GM18498 (cell line): Measurements from ENCODE around the gene DNAH1.

Experiments used
- ATAC-seq: cut with Tn5 transposase; IDR thresholded peaks from one replicate; pipeline ENCODE4 v1.9.1; 2021; ENCODE audit warnings: mild to moderate bottlenecking, moderate library complexity; ENCODE audit not compliant: unreplicated experiment

Gene DNAH1

DNA sequence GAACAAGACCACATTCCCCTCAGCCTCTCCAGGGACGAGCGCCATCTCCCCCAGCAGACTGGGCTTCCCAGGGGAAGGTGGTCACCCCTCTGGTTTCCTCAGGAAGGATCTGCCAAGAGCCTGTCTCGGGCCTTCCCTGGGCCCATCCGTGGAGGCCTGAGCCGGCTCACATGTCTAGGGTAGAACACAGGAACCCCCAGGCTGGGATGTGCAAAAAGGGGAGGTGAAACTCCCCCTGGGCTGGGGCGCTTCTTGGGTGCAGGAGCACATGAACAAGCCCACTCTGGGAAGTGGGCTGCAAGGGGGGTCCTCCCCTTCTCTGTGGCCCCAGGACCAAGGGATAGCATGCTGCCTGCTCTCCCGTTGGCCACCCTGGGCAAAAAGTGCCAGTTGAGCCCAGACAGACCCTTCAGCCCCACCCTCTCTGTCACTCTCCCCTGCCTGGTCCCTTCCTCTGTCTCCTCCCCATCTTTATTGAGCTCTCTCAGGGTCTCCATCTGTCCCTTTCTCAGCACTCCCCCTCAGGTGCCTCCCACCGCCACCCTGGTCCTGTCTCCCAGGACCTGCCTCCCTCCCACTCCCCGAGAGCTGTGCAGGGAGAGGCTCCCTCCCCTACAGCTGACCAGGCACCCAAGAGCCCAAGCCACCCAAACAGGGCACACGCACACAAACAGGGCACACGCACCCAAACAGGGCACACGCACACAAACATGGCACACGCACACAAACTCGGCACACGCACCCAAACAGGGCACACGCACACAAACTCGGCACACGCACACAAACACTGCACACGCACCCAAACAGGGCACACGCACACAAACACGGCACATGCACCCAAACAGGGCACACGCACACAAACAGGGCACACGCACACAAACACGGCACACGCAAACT lies 127.9 kb downstream of the DNAH1 start:
- no peak for ATAC-seq

- ATAC-seq, result peak; percentile 92
These were observed 129.0 kb downstream of the DNAH1 start, which contains the start of gene SEMA3G for GRCh38 chr3:52444860-52445793. SEMA3G (minus strand) TSS chr3:52445103; CDS start chr3:52445027, 76 bp downstream.

DNA sequence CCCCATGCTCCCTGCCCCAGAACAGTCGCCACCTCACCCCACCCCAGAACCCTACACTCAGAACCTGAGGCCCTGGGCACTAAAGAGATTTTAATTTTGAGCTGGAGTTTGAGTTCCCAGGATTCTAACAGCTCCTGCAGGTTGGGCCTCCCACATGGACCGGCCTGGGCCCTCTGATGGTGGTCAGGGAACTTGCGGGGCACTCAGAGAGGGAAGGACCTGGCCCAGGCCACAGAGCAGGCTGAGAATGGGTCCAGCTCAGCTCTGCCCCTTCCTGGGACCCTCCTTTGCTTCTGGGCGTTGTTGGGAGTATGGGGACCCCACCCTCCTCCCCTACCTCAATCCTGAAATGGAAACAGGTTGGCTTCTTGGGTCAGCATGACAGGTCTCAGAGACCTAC lies 129.9 kb downstream of the DNAH1 start:
- no peak for ATAC-seq

DNA sequence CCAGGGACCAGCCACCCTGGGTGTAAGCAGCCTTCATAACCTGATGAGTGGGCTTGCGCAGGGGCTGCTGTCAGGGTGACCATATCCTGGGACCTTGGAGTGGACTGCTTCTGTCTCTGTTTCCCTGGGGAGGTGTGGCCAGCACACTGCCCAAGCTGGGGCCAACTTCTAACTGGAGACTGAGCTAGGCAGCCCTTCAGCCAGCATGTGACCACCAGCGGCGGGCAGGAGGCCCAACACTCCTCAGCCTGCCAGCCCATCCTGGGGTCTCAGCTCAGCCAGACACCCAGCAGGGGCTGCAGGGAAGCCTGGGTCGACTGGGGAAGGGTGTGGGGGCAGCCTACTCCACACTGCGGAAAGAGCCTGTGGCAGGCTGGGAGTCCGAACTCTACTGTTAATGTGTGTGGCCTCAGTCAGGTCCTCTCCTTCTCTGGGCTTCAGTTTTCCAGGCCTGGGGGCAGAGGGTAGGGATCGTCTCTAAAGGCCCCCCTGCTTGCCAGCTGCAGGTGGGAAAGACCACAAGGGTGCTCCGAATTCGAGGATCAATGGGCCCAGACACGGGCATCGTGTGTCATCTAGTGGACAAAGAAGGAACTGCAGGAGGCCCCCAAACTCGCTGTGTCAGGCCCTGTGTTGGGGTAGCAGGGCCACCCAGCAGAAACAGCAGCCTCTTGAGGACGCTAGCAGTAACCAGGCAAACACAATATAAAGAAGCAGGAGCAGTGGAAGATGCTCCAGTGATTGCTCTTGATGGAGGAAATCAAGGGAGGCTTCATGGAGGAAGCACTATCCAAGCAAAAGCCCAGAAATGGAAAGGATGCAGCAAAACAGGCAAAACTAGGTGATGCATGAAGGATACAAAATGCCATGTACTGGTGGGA lies 130.8 kb downstream of the DNAH1 start:
- no peak for ATAC-seq

- ATAC-seq, result no peak
These were observed 131.6 kb downstream of the DNAH1 start for GRCh38 chr3:52447512-52448355.
